Neural cell (in vitro differentiated cells): ENCODE measurements around the gene ALOX5. TPM values are rescaled to one million over a fixed set of nuclear protein-coding genes. Genes with fewer than 3 reads are reported as not detected.

Experiments
- H2AFZ ChIP-seq: fragments of 200-600, 300-800 bp; sonication (generic), shearing (Covaris generic); 2 replicates; pipeline ENCODE4 v1.6.0; 2014; ENCODE audit warnings: low read depth, mild to moderate bottlenecking, antibody characterized with exemption, low read length, moderate library complexity
- H3F3A ChIP-seq: fragments of 200-600 bp; shearing (Covaris generic); 2 replicates; pipeline ENCODE4 v1.6.1; 2016; ENCODE audit warnings: mild to moderate bottlenecking, moderate library complexity, mixed read lengths, antibody characterized with exemption, low read length; ENCODE audit not compliant: insufficient read depth, poor library complexity, severe bottlenecking
- H3K27ac ChIP-seq: fragments of 200-600, 300-800 bp; sonication (generic), shearing (Covaris generic); 2 replicates; pipeline ENCODE4 v1.5.1; 2014; ENCODE audit warnings: mild to moderate bottlenecking, low read length, moderate library complexity
- H3K27me3 ChIP-seq: fragments of 300-800, 200-600 bp; sonication (generic), shearing (Covaris generic); 2 replicates; pipeline ENCODE4 v1.6.0; 2014; ENCODE audit warnings: mild to moderate bottlenecking, low read depth, low read length, moderate library complexity; ENCODE audit not compliant: insufficient read depth
- H3K36me3 ChIP-seq: fragments of 300-800, 200-600 bp; sonication (generic), shearing (Covaris generic); 2 replicates; pipeline ENCODE4 v1.5.1; 2014; ENCODE audit warnings: mild to moderate bottlenecking, antibody characterized with exemption, low read length, moderate library complexity; ENCODE audit not compliant: insufficient read depth
- H3K4me2 ChIP-seq: fragments of 300-800, 200-600 bp; sonication (generic), shearing (Covaris generic); 2 replicates; pipeline ENCODE4 v1.6.0; 2014; ENCODE audit warnings: mild to moderate bottlenecking, low read length
- H3K4me3 ChIP-seq: fragments of 300-800, 200-600 bp; sonication (generic), shearing (Covaris generic); 2 replicates; pipeline ENCODE4 v1.5.1; 2014; ENCODE audit warnings: mild to moderate bottlenecking, low read length, moderate library complexity
- H3K79me2 ChIP-seq: fragments of 200-600 bp; shearing (Covaris generic); replicated peaks from 2 replicates; pipeline ENCODE4 v1.6.0; 2014; ENCODE audit warnings: mild to moderate bottlenecking, low read length, moderate library complexity; ENCODE audit not compliant: insufficient read depth
- H3K9ac ChIP-seq: fragments of 300-800, 200-600 bp; sonication (generic), shearing (Covaris generic); 2 replicates; pipeline ENCODE4 v1.6.1; 2016; ENCODE audit warnings: mild to moderate bottlenecking, low read length, mixed read lengths
- H3K9me2 ChIP-seq: fragments of 200-600 bp; shearing (Covaris generic); 2 replicates; pipeline ENCODE4 v1.6.1; 2016; ENCODE audit warnings: mild to moderate bottlenecking, low read length, mixed read lengths; ENCODE audit not compliant: insufficient read depth
- H3K9me3 ChIP-seq: fragments of 200-600, 300-800 bp; sonication (generic), shearing (Covaris generic); 2 replicates; pipeline ENCODE4 v1.6.1; 2016; ENCODE audit warnings: mild to moderate bottlenecking, mixed run types, low read length, moderate library complexity, mixed read lengths
- H4K20me1 ChIP-seq: fragments of 200-600 bp; shearing (Covaris generic); 2 replicates; pipeline ENCODE4 v1.6.1; 2016; ENCODE audit warnings: mild to moderate bottlenecking, mixed run types; ENCODE audit not compliant: insufficient read depth
- CTCF ChIP-seq: fragments of 450-650 bp; IDR thresholded peaks from 2 replicates; pipeline ENCODE4 v1.5.1; 2014; ENCODE audit warnings: antibody characterized with exemption, mild to moderate bottlenecking, moderate library complexity; ENCODE audit not compliant: poor library complexity, severe bottlenecking
- EP300 ChIP-seq: fragments of 450-650 bp; conservative IDR thresholded peaks from 2 replicates; pipeline ENCODE4 v1.6.1; 2014; ENCODE audit warnings: antibody characterized with exemption, mild to moderate bottlenecking, moderate library complexity; ENCODE audit not compliant: poor library complexity, severe bottlenecking
- EZH2 ChIP-seq: fragments of 200-600, 300-800 bp; shearing (Covaris generic), sonication (generic); IDR thresholded peaks from 2 replicates; pipeline ENCODE4 v1.6.1; 2014; ENCODE audit warnings: antibody characterized with exemption, low read length, borderline replicate concordance, mild to moderate bottlenecking; ENCODE audit not compliant: insufficient read depth, poor library complexity, severe bottlenecking
- MXI1 ChIP-seq: fragments of 450-650 bp; conservative IDR thresholded peaks from 2 replicates; pipeline ENCODE4 v1.6.1; 2014; ENCODE audit warnings: antibody characterized with exemption, mild to moderate bottlenecking; ENCODE audit not compliant: poor library complexity, severe bottlenecking
- POLR2AphosphoS5 ChIP-seq: IDR thresholded peaks from 2 replicates; pipeline ENCODE4 v1.6.1; 2012
- RAD21 ChIP-seq: fragments of 450-650 bp; conservative IDR thresholded peaks from 2 replicates; pipeline ENCODE4 v1.6.1; 2014; ENCODE audit warnings: antibody characterized with exemption, mild to moderate bottlenecking, moderate library complexity
- REST ChIP-seq: IDR thresholded peaks from 2 replicates; pipeline ENCODE4 v1.6.1; 2012; ENCODE audit warnings: borderline replicate concordance
- SMC3 ChIP-seq: fragments of 450-650 bp; conservative IDR thresholded peaks from 2 replicates; pipeline ENCODE4 v1.6.1; 2014; ENCODE audit warnings: antibody characterized with exemption, mild to moderate bottlenecking, moderate library complexity; ENCODE audit not compliant: poor library complexity
- TAF1 ChIP-seq: IDR thresholded peaks from 2 replicates; pipeline ENCODE4 v1.6.1; 2012; ENCODE audit warnings: low read depth
- polyA plus RNA-seq: library from polyadenylated mRNA; depleted of rRNA; stranded (reverse); fragments of >200 nt; gene quantifications from 2 replicates; pipeline ENCODE4 v1.2.3, GENCODE V29; 2014

ALOX5 gene
- polyA plus RNA-seq, 1 donor from 2014 or later = not detected

- Histone ChIP-seq H3K9me2 (no peaks in the 10 kb centered on the region), H3K79me2 (no peaks in the 10 kb centered on the region), H3K9me3 (no peaks in the 10 kb centered on the region), H4K20me1 (no peaks in the 10 kb centered on the region), H3K4me3 (no peak overlapping the region), H3K27ac (no peak overlapping the region), H3K9ac (no peak overlapping the region), H3F3A (no peaks in the 10 kb centered on the region), H3K27me3 (peaks cover 51% of the 10 kb centered on the region), H3K4me2 (no peak overlapping the region), H2AFZ (no peak overlapping the region), H3K36me3 (no peaks in the 10 kb centered on the region)
- TF ChIP-seq EZH2 (no peak), EP300 (no peak), POLR2AphosphoS5 (no peak), MXI1 (no peak)
Measured at GRCh38 chr10:45375101-45375500, 1.1 kb downstream of the ALOX5 start.

- no peak overlapping the region for H3K9ac ChIP-seq
- no peak overlapping the region for H3K27ac ChIP-seq
- no peak overlapping the region for H3K4me3 ChIP-seq
- H3K36me3 ChIP-seq = no peaks in the 10 kb centered on the region
- no peak overlapping the region for H2AFZ ChIP-seq
- H3K9me3 ChIP-seq = no peaks in the 10 kb centered on the region
- H3K27me3 ChIP-seq = peaks cover 48% of the 10 kb centered on the region
- H3F3A ChIP-seq = no peaks in the 10 kb centered on the region
- no peaks in the 10 kb centered on the region for H3K9me2 ChIP-seq
- no peak for TF ChIP-seq EP300
- no peak for TF ChIP-seq REST
- no peak for TF ChIP-seq MXI1
- TF ChIP-seq RAD21 = no peak
- no peak for TF ChIP-seq SMC3
- no peak for TF ChIP-seq POLR2AphosphoS5
- no peak for TF ChIP-seq EZH2
- TF ChIP-seq TAF1 = no peak
- no peak for TF ChIP-seq CTCF
- H4K20me1 ChIP-seq = no peaks in the 10 kb centered on the region
- no peaks in the 10 kb centered on the region for H3K79me2 ChIP-seq
- no peak overlapping the region for H3K4me2 ChIP-seq
Measured at GRCh38 chr10:45375716-45376231, 1.8 kb downstream of the ALOX5 start.

- TF ChIP-seq CTCF (no peak), REST (no peak), SMC3 (no peak), TAF1 (no peak), RAD21 (no peak), EP300 (no peak), MXI1 (no peak), POLR2AphosphoS5 (no peak), EZH2 (no peak)
- Histone ChIP-seq H3K36me3 (no peaks in the 10 kb centered on the region), H2AFZ (no peak overlapping the region), H3K4me2 (no peak overlapping the region), H3K9me2 (no peaks in the 10 kb centered on the region), H3K4me3 (no peak overlapping the region), H3K9me3 (no peaks in the 10 kb centered on the region), H3F3A (no peaks in the 10 kb centered on the region), H3K79me2 (no peaks in the 10 kb centered on the region), H3K27ac (no peak overlapping the region), H3K9ac (no peak overlapping the region), H4K20me1 (no peaks in the 10 kb centered on the region), H3K27me3 (peaks cover 45% of the 10 kb centered on the region)
Measured at GRCh38 chr10:45376371-45376801, 2.4 kb downstream of the ALOX5 start.
